HK-2 (cell line): ENCODE data around the gene FA2H.

Experiments used
- DNase-seq: peaks from one replicate; pipeline ENCODE4 v3.0.0-alpha.2; 2018; ENCODE audit not compliant: unreplicated experiment

The FA2H gene

DNA sequence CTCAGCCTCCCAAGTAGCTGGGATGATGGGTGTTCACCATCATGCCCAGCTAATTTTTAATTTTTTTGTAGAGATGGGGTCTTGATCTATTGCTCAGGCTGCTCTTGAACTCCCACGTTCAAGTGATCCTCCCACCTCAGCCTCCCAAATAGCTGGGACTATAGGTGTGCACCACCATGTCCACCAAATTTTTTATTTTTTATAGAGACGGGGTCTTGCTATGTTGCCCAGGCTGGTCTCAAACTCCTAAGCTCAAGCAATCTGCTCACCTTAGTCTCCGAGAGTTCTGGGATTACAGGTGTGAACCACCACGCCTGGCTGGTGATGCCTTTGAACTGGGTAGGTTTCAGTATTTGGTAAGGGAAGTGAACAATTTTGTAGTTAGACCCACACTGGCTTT lies 30.1 kb downstream of the FA2H start:
- no peak for DNase-seq

DNA sequence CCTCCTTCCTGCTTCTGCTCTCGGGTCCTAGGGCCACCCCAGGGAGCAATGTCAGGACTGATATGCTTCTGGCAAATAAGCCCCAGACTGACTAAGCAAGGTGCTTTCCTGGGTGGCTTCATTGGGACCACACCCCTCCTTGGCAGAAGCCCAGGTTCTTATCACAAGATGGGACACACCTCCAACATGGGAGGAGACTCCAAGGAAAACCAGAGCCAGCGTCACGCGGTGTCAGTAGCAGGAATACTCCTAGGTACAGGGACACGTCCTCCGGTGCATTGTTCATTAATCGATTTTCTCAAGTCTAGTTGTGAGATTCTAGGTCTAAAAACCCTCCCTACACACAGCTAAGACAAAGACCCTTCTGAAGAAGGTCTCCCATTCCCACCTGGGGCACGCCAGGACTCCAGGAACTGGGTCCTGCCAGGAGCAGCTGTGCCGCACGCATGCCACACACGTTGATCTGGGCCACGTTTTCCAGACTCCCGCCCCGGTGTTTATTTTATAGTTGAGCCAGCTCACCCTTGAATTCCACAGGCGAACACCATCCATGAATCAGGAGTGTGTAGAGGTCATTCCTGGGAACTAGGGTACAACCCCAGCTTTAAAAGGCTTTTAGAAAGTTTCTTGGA lies 30.8 kb downstream of the FA2H start:
- peak; percentile 84 for DNase-seq

DNA sequence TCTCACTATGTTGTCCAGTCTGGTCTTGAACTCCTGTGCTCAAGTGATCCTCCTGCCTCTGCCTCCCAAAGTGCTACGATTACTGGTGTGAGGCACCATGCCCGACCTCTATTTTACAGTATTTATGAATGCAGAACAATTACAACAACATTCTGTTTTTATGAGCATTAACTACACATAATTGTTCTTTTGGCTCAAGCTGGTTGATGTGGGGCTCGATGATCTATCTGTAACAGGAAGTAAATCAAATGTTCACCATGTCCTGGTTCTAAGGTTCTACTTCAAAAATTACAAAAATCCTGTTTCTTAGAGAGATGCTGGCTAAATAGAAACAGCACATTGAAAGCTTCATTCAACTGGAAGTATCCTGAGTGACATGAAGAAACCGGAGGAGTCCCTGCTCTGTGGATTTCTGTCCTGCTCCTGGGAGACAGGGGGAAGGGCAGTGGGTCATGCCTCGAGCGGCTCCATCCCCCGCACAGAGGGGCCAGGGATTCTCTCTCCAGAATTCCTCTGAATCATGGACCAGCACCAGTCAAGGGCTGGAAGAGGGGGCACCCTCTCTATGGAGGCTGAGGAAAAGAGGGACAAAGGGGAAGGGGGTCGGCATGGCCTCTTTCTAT lies 31.5 kb downstream of the FA2H start:
- no peak for DNase-seq

DNA sequence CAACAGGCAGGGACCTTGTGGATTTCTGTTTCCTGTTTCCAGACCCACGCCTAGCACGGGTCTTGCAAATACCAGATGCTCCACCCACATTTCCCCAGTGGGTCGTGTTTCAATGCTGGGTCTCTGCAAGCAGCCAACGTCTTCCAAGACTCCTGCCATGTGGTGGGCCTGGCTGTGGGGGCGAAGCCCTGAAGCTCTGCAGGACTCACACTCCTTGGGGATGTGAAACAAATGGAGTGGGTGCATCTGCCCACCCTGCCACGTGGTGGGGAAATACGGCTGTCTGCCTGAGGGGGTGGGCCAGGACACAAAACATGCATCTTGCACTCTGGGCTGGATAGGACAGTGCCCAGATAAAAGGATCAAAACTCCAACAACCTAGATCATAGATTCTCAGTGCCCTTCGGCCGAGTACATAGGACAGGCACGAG lies 32.6 kb downstream of the FA2H start:
- DNase-seq = no peak

DNA sequence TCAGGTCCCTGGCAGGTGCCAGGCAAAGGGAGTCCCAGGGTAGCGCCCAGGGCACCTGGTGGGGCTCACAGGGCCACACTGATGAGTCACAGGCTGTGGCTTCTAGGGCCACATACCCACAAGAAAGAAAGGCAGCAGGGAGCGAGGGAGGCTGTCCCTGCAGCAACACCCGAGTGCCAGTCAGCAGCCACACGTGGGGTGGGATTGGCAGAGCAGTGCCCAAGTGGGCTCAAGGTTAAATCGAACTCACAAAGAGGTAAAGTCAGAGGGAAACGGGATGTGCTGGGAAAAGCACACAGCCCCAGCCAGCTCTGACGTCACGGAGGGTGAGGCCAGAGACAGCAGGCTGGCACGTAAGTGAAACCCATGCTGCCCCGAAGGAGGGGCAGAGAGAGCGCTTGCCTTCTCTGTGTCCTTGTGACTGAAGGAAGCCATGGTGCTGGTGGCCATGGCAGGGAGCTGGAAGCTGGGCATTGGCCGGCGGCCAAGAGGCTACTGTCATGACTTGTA lies 33.8 kb downstream of the FA2H start:
- no peak for DNase-seq

DNA sequence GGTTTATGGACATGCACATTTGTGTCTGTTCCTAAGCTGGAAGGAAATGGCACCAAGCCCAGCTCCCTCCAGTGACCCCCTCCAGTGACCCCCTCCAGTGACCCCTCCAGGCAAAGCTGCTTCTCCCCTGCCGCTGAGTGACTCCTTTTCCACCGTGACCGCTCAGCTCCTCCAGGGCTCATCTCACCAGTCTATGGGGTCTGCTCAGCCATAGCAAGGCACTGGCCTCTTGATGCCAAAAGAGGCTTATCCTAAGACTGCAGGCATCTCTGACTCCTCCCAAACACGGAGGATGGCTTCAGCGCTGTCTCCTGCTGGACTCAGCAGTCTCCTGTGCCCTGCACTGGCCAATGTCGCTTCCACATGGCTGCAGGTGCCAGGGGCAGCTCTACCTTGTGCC lies 35.3 kb downstream of the FA2H start:
- no peak for DNase-seq

DNA sequence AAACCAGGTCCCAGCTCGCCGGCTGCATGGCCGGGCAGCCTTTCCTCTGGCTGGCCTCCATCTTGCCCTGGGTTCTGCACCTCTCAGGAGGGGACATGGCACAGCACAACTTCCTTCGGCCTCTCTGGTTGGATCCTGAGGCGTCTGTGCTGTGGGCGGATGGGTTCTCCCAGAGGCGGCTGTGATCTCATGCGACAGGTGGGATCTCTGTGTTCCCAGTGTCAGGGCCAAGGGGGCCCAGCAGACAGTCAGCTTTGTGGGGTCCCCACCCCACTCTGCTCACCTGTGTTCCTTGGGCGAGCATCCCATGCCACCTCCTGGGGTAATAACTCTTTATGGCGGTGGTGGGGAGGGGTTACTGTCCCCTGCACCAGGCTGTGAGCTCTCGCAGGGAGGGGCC lies 35.8 kb downstream of the FA2H start:
- no peak for DNase-seq

DNA sequence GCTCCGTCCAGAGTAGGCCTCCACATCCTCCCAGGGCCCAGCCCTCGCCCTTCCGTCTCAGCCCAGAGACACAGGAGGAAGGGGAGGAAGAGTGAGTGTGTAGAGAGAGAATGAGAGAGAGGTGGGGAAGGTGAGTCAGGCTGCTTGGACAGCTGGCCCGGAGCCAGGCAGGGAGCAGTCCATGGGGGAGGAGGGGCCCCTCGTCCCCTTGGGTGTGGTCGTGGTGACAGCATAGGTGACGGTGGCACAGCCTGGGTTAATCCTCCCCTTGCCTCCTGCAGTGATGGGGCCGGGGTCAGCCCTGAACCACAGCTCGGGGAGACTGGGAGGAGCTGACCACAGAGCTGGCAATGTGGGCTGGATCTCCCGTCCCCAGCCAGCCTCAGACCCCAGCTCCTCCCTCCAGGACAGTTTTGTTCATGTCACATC lies 36.5 kb downstream of the FA2H start:
- DNase-seq = peak; percentile 68

DNA sequence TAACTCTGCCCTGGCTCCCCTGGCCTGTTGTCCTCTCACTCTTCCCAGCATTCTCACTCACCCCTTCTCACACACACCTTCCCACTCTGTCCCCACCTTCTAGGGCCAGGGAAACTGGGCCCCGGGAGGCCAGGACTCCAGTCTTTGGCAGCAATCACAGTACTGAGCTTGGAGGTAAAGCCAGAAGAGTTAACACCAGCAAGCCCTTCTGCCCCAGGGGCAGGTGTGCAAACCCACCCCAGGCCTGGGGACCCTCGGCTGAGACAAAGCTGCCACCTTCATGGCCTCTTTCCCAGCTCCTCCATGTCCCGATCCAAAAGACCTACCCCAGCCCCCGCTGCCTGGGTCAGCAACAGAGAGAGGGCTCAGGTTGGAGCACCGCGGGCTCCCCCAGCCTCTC lies 37.1 kb downstream of the FA2H start:
- no peak for DNase-seq

DNA sequence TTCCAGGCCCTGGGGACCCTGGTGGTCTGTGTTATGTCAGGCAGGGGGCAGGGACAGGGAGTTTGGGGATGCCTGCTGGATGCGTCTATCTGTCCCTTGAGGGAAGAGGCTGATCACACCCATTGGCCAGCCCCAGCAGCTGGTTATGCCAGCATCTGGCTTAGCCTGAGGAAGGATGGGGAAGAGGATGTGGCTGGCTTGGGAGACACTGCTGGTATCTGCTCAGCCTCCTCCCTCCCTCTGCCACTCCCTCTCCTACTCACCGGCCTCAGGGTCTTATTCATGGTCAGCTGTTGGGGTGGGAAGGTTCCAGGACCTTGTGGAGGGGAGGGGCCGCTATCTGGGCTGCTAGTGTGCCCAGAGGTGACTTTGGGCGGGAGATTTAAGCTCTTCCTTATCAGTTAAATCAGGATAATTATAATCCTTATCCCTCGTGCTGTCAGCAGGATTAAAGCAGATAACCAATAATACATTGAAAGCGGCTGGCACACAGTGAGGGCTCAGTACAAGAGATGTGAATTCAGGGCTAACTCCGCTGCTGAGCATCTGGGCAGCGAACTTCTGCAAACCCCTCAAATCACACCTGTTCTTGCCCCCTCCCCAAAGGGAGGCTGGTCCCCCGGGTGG lies 38.0 kb downstream of the FA2H start:
- no peak for DNase-seq

DNA sequence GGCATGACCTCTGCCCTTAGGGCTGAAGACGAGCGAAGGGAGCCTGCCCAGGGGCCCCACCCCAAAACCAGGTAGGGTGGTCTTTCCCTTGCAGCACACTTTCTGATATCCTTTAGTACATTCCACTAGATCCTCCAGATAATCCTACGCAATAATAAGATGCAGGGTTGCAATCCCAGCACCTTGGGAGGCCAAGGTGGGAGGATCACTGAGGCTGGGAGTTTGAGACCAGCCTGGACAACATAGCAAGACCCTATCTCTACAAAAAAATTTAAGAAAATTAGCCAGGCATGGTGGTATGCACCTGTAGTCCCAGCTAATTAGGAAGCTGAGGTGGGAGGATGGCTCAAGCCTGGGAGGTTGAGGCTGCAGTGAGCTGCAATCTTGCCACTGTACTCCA lies 39.1 kb downstream of the FA2H start:
- no peak for DNase-seq

DNA sequence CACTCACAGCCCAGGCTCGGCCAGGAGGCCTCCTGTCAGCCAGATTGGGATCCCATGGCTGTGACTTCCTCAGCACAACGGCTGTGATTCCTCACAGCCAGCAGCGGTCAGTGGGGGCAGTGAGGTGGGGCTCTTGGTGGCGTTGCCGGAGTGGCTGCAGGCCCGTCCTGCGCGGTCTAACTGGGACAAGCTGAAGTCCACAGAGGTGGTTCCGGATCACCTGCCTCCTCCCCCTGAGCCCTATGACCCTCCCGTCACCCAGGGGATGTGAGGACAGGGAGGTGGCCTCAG lies 39.5 kb downstream of the FA2H start:
- DNase-seq = no peak

DNA sequence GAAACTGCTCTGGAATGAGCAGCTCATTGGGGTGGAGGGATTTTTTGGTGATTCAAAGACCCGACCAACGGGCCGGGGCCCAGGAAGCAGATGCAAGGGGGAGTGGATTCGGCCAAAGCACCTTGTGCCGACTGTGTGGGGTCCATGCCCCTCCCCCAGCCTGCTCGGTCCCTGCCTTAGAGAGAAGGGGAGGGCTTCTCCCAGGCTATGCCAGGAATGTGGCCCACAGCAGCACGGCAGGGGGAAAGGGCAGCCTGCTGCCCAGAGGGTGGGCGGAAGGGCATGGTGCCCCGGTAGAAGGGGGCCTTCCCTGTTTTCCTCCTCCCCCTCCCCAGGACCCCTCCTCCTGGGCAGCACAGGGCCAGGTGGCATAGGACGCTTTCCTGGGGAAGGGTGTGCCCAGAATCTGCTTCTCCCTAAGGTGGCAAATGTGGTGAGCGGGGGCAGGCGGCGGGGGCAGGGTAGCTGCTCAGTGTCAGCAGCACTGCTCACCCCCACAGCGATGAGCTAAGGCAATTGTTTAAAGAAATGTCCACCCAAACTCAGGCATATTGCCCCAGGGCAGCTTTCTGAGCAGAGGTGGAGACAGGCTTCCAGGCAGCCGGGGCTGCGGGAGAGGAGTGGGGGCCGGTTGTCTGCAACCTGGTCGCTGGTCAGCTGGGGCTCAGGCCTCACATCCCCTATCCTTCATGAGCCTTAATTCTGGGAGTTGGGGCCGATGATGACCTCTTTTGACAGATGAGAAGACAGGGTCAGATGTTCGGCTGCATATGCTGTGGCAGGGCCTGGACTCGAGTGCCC lies 40.1 kb downstream of the FA2H start:
- DNase-seq = no peak

DNA sequence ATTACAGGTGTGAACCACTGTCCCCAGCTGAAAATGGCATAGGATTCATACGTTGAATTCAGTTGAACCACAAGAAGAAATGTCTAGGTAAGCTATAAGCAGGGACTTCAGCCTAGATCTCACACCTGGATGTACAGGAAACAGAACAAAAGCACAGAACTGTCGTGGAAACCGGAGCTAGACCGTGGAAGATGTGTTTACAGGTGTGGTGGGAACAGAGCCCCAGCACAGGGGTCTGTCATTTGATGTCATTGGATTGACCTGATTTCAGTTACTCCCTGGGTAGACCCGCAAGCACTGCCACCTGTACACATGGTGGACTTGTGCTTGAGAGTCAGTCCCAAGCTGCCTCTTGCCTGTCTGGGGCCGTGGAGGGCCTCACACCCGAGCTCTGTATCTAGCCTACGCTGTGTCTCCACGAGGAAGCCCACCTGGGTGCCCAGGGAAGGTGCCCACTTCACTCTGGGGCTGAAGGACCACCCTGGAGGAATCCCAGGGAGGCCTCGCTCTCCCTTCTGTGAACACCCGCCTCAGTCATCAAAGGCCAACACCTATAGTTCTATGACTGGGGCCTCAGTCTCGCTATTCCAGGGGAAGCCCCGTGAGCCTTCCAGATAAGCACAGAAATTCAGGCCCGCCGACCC lies 41.8 kb downstream of the FA2H start:
- DNase-seq = no peak

DNA sequence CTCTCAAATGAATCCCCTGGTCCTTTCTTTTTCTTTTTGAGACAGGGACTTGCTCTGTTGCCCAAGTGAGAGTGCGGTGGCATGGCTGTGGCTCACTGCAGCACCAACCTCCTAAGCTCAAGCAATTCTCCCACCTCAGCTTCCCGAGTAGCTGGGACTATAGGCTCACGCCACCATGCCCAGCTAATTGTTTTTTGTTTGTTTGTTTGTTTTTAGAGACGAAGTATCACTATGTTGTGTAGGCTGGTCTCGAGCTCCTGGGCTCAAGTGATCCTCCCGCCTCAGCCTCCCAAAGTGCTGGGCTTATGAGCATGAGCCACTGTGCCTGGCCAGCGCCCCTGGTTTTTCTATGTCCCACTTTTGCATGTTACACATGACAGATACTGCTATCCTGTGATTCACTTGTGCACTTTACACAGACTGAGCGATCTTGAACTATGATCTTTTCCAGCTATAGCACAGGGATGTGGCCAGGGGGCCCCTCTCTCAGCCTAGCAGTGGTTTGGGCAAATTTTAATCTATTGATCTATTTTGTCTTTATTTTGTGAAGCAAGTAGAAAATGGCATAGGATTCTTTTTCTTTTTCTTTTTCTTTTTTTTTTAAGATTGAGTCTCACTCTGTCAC lies 42.7 kb downstream of the FA2H start:
- no peak for DNase-seq

DNA sequence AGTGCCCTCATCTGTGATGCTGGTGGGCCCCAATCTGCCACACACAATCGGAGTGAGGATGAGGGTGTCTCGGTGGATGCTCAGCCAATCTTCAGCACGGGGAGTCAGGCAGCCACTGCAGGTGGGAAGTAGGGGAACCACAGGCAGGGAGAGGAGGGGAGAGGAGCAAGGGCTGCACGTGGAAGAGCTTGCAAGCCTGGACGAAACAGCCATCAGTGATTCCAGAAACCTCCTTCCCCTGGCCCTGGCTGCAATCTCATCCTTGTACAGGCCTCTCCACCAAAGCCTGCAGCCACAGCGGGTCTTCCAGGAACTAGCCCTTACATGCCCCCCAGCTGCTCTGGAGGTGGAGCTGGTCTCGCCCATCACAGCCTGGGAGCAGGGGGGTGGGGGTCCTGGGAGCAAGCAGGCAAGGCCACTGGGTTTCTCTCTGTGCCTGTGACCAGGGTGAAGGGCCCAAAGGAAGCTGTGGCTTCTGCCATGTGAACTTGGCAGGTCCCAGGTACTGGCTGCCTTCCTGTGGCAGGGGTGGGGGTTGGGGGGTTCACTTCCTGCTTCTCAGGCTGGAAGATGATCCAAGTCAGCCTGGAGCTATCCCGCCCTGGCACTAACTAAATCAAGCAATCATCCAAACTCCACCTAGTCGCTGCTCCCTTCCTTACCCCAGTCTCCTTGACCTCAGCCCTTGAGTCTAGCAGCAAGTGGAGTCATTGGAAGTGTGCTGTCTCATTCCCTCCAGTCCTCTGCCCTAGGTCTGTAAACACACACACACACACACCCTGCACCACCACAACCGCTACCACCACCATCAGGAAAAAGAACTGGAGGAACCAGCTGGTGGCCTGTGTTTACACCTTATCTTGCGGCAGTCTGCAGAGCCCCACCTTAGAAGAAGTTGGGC lies 44.6 kb downstream of the FA2H start:
- no peak for DNase-seq

DNA sequence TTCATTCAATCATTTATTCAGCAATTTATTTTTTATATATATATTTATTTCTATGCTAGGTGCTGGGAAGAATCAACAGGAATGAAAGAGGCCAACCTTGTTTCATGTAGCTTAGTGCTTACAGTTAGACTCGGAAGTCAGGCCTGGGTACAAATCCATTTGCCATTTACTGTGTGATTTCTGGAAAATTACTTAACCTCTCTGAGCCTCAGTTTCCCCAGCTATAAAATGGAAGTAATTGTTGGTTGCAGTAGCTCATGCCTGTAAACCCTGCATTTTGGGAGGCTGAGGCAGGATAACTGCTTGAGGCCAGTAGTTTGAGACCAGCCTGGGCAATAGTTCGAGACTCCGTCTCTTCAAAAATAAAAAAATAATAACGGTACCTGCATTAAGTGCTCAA lies 46.7 kb downstream of the FA2H start:
- no peak for DNase-seq

DNA sequence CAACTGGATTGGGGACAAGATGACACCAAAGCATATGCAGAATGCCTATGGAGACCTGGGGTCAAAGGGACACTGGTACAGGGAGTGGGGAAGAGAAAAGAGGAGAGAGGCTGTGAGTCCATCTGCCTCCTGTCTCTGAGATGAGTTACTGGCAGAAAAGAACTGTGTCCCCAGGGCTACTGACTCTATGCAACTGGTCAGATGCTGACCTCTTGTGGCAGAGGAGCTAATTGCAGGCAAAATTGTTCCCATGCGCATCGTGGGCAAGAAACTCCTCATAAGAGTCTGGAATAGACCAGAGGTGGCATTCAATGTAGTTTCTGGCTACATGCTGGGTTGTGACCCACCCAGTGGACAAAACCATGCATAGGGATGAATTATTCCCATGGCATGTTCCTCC lies 47.9 kb downstream of the FA2H start:
- no peak for DNase-seq

DNA sequence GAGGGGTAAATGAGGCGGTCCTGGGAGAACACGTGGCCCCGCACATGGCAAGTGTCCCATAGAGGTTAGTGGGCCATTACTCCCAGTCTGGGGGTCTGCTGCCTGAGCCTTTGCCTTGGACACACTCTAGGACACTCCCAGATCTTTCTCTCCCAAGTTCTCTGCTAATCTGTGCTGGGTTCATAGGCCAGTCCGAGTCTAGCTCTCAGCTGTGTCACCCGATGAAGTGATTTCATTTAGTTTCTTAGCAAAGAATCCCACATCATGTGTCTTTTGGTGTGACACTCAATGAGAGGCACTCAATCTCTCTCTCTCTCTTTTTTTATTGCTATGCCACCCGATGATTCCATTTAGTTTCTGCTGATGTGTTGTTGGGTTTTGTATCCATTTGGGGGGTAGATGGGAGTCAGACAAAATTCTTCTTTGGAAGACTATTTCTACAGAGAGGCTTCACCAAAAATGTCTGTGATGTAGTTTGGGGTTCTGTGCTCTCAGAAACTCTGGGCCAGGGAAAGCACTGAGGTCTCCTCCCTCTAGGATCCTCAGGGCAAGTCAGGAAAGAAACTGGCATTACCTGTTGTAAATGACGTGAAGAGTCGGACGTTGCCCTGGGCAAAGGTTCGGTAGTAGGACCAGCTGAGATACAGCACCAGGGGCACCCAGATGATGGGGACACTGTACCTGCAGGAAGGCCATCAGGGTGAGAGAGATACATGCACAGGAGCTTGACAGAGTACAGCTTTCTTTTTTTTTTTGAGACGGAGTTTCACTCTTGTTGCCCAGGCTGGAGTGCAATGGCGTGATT lies 48.8 kb downstream of the FA2H start:
- DNase-seq = no peak
